T follicular helper cell (primary cell): ENCODE data around the gene CELSR1.

Source experiments
- DNase-seq: peaks from one replicate; pipeline ENCODE4 v3.0.0-alpha.2; 2020; ENCODE audit warnings: low read depth
- total RNA-seq, 2 experiments: gene quantifications; one replicate each; lab custom pipeline; 2026; lab: John Stamatoyannopoulos, UW

CELSR1 gene, protein sequence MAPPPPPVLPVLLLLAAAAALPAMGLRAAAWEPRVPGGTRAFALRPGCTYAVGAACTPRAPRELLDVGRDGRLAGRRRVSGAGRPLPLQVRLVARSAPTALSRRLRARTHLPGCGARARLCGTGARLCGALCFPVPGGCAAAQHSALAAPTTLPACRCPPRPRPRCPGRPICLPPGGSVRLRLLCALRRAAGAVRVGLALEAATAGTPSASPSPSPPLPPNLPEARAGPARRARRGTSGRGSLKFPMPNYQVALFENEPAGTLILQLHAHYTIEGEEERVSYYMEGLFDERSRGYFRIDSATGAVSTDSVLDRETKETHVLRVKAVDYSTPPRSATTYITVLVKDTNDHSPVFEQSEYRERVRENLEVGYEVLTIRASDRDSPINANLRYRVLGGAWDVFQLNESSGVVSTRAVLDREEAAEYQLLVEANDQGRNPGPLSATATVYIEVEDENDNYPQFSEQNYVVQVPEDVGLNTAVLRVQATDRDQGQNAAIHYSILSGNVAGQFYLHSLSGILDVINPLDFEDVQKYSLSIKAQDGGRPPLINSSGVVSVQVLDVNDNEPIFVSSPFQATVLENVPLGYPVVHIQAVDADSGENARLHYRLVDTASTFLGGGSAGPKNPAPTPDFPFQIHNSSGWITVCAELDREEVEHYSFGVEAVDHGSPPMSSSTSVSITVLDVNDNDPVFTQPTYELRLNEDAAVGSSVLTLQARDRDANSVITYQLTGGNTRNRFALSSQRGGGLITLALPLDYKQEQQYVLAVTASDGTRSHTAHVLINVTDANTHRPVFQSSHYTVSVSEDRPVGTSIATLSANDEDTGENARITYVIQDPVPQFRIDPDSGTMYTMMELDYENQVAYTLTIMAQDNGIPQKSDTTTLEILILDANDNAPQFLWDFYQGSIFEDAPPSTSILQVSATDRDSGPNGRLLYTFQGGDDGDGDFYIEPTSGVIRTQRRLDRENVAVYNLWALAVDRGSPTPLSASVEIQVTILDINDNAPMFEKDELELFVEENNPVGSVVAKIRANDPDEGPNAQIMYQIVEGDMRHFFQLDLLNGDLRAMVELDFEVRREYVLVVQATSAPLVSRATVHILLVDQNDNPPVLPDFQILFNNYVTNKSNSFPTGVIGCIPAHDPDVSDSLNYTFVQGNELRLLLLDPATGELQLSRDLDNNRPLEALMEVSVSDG (N-terminal part only)
- total RNA-seq: 1.4 to 3.5 reads per million in 2 experiments

DNA sequence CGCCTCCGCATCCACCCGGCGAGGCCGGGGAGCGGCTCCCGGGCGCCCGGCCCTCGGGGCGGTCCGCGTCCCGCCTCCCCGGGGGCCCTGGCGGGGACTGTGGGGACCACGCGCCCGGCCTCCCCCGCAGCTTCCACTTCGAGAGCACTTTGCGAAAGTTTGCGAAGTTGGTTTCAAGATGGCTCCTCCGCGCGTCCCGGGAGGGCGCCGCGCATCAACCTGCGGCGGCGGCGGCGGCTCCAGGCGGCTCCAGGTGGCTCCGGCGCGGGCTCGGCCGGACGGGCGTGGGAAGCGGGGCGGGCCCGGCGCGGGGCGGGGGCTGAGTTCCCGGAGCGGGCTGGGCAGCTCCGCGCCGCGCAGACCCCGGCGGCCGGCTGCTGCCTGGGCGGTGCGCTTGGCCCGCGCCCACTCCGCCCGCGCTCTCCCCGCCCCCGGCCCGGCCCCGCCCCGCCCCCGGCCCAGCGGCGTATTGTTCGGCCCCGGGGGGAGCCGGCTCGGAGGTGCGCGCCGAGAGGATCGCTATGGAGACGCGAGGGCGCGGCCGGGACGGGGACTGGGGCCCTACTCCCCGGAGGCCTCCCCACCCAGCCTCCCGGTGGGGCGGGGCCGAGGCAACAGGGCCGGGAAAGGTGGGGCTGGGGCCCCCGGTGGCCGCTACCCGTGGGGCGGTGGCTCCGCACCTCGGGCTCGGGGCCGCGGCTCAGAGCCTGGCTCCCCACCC lies at the start of gene CELSR1:
TSS of gene CELSR1 (minus strand) at position 396 of the 721 bp plus-strand sequence. CDS start 450 bp downstream, outside the sequence.
- no peak for DNase-seq

DNA sequence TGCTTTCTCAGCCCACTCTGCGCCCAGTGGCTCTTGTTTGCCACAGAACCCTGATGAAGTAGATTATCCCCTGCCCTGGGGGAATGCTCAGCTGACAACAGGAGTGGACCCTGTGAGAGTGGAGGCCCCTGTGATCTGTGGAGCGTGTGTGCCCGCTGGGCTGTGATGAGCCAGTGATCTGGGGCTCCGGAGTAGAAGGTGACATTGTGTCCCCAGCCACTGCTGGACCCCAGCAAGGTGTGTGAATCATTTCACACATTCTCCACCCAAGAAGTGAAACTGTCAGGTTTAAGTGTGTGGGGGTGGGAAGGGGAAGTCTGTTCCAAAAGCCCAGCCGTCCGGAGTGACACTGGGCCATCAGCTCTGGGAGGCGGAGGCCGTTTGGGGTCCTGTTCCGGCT lies 49.6 kb upstream of the CELSR1 start:
- no peak for DNase-seq

DNA sequence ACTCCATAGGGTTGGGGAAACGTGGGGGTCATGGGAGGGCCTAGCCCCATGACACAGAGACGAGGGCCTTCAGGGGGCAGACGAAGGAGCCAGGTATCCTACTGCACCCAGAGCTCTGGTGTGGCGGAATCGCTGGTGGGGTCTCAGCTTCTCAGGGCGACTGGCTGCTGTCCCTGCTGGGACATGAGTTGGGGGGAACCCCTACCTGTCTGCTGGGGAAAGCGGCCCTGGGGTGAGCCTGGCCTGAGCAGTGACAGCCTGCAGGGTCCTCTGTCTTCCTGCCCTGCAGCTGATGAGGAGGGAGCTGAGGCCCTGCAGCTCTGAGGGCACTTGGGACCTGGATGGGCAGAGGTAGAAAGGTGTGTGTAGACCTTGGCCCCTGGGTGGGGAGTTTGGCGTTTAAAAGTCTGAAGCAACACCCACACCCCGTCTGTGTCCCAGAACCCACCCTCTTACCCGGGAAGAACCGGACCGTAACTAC lies 49.2 kb upstream of the CELSR1 start:
- DNase-seq: no peak

DNA sequence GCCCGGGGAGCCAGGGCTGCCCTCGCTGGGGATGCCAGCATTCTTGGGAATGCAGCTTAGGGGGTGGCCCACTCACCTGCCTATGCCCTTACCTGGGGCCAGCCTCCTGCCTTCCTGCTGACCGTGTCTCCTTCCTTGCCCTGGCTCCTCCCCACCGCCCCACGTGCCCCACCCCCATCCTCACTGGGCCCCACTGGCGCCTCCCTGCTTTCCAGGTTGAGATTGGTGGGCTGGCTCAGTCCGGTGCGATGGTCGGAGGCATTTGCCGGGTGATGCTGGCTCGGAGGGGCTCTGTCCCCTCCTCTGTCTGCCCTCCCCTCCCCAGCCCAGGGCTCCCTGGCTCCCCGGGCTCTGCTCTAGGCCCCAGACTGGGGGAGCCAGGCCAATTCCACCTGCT lies 48.7 kb upstream of the CELSR1 start:
- DNase-seq: no peak

DNA sequence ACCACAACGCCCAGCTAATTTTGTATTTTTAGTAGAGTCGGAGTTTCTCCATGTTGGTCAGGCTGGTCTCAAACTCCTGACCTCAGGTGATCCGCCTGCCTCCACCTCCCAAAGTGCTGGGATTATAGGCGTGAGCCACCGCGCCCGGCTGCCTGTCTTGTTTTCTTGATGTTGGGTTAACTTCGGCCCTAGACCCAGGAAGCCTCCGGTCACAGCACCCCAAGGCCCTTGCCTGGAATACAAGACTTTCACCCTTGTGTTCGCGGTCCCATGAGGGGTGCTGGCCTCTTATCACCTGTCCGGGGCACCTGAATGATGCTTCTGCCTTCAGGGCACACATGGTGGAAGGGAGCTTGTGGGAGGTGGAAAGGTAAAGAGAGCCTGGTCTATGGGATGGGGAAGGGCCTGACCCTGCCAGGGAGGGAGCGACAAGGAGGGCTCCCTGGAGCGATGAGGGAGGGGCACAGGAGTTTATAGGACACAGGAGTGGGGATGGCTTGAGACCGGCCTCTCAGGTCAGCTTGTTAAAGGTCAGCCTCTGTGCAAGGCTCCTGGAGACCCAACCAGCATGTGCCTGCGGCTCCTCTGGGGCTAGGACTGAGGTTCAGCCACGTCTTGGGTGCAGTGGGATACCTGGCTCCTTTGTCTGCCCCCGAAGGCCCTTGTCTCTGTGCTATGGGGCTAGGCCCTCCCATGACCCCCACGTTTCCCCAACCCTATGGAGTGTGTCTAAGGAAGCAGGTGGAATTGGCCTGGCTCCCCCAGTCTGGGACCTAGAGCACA lies 48.1 kb upstream of the CELSR1 start:
- no peak for DNase-seq

DNA sequence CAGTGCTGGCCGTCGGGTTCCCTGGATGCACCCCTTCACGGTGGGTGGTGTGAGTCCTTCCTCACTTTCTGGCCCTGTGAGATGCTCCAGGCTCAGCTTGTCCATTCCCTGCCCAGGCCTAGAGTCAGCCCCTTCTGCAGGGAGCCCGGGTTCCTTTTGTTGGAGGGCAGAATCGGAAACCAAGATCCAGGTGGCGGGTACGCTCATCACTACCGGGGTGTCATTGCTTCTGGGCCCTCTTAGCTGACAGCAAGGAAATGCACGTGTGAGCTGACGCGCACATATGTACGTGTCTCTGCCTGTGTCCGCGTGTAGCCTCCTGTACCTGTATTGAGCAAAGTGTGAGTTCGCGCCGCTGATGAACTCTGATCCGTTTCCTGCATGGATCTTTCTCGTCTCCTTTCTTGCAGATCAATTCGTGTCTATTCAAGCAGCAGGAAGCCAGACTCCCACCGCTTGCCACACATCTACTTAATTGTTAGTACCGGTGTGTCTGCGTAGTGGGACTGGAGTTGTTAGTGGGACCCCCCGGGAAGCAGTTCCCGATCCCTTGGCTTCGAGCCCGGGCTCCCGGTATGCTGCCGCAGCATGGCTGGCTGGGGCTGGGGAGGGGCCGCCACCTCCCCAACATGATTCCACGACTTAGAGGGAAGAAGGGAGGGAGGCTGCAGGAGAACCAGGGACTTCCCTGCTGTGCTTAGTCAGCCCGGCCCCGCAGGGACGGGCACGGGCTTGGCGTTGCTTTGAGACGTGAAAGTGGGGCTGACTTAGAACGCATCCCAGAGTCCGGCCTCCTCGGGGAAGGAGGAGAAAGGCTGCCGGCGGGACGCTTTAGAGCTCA lies 46.9 kb upstream of the CELSR1 start:
- DNase-seq: no peak

DNA sequence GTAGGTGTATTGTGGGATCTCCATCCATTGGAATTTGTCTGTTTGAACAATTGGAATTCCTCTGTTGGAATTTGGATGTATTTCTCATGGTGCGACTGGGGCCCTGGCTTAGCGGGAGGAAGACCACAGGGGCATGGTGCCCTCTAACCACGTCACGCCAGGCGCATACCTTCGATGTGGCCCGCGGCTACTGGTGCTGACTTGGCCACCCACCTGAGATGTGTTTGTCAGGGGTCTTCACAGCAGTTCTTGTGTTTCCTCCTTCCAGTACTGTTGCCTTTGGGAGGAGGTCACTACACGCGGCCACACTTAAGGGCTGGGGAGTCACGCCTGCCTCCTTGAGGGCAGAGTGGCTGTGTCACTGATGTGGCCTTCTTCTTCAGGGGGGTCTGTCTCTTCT lies 46.2 kb upstream of the CELSR1 start:
- DNase-seq: no peak

DNA sequence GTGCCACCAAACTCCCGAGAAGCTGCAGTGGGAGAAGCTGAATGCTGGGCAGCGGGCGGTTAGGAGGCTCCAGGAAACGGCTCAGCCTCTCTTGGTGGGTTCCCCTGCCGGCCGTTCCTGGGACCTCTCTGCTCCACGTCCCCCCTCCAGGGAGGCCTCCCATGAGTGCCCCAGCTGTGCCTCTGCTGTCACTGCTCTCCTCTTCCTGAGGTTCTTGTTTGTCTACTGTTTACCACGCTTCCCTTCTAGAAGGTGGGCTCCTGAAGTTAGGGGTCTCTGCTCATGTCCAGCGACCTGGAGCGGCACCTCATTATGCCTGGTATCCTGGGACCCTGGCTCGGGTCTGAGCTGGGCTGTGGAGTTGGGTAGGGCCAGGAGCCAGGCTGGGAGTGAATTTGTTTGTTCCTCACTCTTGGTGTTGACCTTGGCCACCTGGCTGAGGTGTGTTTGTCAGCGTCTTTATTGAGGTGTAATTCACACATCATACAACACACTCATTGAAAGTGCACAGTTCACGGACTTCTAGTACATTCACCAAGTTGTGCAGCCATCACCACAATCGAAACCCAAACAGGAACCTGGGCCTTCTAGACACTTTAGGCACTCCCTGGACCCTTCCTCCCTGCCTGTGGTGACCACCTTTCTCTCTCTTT lies 45.0 kb upstream of the CELSR1 start:
- no peak for DNase-seq

DNA sequence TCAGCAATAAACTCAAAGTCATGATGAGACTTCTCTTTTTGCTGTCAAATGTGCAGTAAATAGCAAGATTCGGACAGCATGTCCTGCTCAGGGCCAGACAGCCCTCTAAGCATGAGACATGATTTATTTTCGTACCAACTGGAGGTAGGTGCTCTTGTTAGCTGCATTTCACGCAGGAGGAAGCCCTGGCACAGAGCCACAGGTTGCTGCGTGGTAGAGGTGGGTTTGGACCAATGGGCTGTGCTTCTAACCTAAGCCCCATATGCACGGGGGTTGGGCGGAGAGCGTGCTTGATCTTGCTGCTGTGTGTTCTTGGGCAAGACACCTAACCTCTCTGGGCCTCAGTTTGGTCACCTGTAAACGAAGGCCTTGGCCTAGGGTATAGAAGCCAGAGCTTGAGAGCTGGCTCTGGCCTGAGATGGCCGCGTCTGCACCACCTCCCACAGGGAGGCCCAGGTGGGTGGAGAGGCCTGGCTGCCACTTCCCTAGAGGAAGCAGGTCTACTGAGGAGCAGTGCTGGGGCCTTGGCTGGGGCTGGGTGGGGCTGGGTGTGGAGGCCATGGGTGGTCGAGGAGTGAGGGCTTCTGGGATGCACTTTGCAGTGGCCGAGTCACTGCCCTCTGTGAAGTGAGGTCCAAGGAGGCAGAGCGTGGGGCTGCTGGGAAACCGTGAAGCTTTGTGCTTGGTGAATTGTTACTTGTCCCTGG lies 44.3 kb upstream of the CELSR1 start:
- no peak for DNase-seq

DNA sequence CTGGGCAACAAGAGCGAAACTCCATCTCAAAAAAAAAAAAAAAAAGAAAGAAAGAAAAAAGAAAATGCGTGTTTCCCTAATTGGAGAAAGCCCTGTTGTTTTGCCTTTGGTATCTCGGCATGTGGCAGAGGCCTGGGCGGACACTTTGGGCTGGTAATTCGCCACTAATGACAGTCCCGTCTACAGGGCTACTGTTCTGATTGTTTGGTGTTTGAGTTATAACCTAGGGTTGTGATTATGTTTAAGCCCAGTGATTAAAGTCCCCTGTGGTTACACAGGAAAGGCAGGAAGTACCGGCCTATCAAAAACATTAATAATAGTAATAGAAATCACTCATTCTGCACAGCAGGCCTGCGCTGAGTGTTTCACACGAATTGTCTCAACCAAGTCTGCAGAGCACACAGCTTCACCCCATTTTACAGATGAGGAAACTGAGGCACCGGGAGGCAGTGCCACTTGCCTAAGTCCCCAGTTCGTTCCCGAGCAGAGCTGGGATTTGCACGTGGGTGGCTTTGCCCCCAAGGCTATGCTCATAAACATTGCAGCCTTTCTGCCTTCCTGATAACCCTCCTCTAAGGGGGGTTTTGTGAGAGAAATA lies 43.6 kb upstream of the CELSR1 start:
- DNase-seq: no peak

DNA sequence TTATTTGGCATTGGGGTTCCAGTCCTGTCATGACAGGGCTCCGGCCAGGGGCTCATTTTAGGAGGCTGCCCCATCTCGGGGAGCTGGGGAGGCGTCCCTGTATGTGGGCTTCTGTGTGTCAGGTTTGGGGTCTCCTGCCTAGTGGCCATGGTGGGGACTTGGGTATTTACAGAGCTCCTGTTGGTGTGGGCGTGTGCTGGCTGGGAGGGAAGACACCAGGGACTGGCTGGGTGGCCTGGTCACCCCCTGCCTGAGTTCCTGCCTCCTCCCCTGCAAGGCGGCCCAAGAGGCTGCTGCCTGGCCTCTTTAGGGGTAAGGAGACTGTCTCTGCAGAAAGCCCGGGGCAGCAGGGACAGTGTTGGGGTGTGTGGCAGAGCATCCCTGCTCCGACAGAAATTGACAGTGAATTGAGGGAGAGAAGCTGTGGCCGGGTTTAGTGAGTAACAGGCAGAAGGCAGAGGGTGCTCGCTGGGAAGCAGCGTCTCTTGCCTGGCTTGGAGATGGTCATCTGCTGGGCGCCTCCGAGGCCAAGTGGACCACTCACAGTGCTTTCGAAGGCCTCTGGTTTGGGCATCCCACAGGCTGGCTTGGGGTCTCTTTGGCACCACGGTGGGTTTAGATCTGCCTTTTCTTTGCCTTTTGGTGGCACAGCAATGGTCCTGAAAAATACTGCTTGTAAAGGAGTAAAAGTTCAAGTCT lies 42.5 kb upstream of the CELSR1 start:
- no peak for DNase-seq

DNA sequence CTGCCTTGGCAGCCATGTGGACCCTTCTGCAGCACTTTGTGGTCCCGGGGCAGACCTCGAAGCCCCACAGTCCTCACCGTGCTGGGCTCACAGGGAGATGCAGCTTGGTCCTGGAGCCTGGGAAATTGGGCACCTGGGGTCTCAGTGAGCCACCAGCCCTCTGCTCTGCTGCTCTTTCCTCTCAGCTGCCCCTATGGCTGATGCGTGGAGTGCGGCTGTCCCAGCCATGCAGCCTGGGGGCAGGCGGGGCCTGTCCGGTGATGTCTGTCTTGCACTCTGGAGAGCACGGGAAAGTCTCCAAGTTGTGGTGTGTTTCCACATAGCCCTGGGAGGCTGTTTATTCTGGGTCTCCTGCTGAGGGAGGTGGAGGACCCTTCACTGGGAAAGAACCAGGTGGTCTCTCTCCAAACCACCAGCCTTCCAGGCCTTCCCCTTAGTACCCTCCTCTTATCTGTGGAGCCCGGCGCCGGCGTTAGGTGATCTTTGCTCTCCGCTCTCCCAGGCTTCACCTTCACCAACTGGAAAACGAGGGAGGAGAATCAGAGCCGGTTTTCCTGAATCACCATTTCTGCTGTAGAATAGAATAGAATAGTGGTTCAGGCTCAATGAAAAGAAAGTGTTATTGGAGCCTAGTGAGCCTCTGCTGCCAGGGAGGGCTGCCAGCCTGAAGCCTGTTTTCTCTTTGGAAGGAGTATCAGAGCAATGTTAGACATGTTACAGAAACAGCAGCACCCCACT lies 41.6 kb upstream of the CELSR1 start:
- DNase-seq: no peak

DNA sequence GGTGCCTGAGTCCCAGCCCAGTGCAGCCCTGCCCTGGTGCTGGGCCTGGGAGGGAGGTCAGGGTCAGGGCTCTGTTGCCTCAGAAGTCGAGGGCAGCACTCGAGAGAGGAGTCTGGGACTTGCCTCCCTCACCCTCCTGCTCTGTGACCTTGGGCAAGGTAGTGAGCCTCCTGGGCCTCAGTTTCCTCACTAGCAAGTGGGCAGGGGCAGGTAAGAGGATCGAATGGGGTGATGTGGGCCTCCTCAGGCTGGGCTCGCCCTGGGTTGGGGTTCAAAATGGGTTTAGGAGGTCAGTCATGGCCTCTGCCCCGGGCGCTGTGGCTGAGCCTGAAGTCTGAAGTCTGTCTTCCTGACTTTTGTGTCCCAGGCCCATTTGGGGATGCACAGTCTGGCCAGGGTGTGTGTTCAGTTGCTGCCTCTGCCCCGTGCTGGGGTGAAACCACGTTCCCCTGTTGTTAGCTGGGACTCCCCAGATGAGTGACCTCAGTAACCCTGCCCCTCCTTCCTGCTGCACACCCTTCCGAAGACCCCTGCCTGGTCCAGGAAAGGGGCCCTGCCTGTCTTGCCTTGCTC lies 40.9 kb upstream of the CELSR1 start:
- DNase-seq: no peak

DNA sequence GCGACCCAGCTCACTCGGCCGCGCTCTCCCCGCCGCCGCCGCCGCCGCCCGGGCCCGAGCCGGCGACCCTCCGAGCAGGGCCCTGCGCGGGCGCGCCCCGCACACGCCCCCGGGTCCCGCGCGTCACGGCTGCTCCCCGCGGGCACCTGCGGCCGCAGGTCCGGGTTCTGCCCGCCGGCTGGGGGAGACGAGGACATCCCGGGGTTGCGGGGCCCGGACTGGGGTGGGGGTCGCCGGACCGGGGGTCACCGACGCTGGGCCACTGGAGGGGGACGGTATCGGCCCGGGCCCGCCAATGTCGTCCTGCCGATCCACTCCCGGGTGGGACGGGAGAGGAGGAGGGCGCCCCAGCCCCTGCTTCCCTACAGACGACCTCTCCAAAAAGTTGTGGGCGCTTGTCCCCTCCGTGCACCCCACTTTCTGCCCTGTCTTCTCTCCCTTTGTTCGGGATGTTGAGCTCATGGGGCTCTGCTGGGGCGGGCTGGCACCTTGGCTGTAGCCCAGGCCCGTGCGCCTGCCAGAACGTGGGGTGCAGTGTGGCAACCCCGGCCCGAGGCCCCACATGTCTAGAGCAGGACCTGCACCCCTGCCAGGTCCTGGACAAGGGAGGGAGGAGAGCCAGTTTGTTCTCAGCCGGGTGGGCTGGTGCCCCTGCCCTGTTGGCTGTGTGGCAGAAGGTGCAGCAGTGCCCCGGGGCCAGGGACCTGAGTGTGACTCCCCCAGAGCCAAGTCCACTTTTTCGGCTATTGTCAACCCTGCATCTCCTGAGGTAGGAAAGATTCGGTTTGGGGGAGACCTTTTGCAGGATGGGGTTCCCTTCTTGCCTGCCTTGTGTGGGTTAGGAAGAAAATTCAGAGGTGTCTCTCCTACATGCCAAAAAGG lies 40.2 kb upstream of the CELSR1 start:
- no peak for DNase-seq
